CD4-positive, alpha-beta T cell treated with Interleukin-17A for 4 hours (primary cell): ENCODE measurements around the gene SLC36A3.
"Not testable (repeated sequence)": the region's sequence is repeated elsewhere in the genome, so short reads cannot be mapped to it uniquely, and the experiment has no call there.

Experiments used
- DNase-seq: peaks from one replicate; pipeline ENCODE4 v3.0.0-alpha.2; 2020; ENCODE audit warnings: mixed read lengths

SLC36A3 gene

DNA sequence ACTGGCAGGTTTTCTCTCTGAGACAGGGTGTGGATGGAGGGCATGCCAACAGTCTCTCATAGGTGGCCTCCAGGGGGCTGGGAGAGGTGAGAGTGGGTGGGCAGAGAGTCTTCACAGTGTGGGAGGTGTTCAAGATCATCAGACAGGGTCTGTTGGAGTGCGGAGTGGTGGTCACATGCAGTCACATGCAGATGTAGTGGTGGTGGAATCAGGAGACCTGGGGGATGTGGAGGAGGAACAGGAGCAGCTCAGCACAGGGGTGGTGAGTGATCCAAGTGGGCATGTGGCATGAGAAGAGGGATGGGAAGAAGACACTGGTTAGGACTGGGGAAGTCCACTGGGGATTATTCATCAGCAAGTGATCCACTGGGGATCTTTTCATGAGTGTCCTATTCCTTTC is 44.8 kb downstream of the SLC36A3 start:
- DNase-seq: no peak

- DNase-seq: no peak
Observed at GRCh38 chr5:151258201-151258611, 45.4 kb downstream of the SLC36A3 start.

DNA sequence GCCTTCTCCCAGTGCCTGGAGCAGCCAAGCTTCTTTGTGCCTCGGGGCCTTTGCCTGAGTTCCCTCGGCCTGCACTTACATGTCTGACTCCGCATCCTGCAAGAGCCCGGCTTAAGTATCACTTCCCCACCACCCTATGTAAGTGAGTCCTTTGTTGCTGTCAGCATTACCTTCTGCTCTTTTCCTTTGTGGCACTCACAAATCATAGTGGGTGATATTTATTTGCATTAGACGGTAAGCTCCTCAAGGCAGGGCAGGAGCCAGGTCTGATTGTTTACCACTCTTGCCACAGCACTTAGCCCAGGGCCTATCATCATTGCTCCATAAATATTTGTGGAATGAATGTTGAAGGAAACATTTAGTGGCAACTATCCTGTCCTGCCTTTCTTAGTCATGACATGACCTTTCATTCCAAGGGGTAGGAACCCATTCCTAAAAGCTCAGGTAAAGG is 45.8 kb downstream of the SLC36A3 start:
- no peak for DNase-seq

DNA sequence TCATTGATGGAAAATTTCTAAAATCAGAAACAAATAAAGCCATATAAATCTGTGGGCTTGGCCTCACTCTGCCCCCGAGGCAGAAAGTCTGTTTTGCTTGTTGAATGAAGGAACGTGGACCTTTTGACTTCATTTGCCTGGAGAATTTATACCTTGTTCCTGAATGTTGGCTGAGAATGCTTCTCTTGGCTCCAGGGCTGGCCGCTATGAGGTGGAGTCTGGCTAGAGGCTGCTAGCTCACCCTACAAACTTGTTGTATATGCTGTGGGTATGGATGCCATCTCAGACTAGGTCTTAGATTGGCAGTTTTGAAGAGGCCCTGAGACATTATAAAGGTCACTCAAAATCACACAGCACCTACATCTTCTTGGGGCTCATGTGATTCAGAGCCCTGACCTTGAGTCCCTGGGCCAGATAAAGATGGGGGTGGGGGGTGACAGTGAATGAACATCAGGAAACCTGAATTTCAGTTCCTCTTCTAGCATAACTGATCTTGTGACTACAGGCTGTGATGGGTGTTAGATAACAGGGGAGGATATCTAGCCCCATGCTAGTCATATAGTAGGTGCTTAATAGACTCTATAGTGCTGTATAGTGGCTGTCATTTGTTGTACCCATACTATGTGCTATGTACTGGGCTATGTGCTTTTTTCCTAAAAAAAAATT is 47.8 kb downstream of the SLC36A3 start:
- no peak for DNase-seq

GRCh38 chr5:151254990-151255389 is 48.6 kb downstream of the SLC36A3 start:
- not testable (repeated sequence) for DNase-seq

DNA sequence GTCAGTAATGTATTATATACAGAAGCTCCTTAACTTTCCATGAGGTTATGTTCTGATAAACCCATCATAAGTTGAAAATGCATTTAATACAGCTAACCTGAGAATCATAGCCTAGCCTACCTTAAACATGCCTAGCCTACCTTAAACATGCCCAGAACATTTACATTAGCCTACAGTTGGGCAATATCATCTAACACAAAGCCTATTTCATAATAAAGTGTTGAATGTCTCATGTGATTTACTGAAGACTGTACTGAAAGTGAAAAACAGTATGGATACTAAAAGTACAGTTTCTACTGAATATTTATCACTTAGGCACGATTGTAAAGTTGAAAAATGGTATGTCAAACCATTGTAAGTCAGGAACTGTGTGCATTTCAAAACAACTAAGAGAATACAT is 49.0 kb downstream of the SLC36A3 start:
- no peak for DNase-seq

DNA sequence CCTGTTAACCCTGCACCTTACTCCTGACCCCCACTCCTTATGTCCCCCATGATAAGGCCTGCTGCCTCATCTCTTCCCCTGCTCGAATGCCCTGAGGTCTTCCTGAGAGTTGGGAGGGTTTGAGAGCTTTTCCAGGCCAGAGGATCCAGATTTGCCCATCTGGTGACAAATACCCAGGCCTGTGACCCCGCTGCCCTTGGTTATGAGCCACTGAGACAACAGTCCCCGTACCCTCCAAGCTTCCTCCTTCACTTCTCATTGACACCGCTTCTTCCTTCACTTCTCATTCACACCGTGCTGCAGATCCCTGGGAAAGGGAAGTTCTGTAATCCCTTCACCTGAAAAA is 50.0 kb downstream of the SLC36A3 start:
- DNase-seq: no peak

GRCh38 chr5:151252762-151253604 is 50.6 kb downstream of the SLC36A3 start, which contains the start of gene GM2A:
Gene GM2A, plus strand, starts transcription at chr5:151253185. Its CDS starts 32 bp downstream, at chr5:151253217.
- peak; percentile 99 for DNase-seq

DNA sequence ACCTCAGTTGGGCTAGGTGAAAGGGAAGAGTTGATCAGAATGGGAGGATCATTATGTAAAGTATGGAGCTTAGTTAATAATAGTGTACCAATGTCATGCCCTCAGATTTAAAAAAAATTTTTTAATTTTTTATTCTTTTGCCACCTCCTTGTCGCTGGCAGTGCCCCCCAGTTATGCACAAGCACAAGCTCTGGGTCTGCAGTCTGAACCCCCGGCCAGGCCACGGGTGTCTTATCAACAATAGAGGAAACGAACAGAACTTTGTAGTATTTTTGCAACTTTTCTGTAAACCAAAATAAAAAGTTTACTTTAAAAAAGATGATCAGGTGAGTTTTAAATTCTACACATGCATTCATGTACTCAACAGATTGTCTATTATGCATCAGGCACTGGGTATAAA is 51.9 kb downstream of the SLC36A3 start:
- DNase-seq: no peak

DNA sequence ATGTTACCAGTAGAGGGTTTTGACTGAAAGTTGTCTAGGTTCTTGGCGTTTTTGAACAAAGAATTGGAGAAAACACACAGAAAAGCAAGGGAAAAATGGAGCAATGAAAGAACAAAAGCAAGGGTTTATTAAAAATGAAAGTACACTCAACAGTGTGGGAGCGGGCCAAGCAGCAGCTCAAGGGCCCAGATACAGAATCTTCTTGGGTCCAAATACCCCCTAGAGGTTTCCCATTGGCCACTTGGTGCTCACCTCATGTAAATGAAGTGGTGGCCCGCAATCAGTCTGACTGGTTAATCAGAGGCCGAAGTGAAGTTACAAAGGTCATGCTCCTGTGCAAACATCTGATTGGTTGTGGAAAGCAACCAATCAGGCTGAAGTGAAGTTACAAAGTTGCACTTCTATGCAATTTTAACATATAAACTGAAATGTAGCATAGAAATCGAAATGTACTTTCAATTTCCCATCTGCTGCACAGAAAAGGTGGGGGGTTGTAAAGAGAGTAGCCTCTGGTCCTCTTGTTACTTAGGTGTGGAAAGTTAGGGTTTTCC is 52.5 kb downstream of the SLC36A3 start:
- no peak for DNase-seq

DNA sequence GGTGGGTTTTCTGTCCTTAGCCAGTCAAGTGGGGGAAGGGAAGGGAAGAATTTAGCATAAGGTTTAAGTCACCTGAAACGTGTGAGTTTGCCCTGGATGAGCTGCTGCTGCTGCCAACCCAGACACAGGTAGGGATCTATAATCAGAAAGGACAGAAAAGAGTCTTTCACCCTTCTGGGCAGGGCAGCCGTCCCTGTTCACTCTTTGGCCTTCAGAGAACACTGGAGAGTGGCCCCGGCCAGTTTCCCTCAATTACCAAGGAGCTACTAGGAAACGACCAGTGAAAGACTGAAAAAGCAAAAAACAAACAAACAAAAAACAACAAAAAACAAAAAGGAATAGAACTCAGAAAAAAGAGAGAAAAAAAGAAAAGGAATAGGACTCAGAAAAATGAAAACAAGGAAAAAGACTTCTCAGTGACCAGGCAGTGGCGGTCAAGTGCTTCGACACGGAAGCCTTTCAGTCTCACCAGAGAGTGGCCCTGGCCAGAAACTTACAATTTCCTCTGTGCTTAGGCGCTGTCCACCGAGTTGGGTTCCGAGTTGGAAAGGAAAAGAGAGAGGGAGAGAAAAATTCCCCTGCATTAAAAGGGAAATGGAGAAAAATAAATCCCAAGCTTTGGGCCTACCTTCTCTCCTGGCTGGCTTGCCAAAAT is 53.1 kb downstream of the SLC36A3 start:
- DNase-seq: no peak

GRCh38 chr5:151249281-151249680 is 54.3 kb downstream of the SLC36A3 start:
- DNase-seq: no peak

DNA sequence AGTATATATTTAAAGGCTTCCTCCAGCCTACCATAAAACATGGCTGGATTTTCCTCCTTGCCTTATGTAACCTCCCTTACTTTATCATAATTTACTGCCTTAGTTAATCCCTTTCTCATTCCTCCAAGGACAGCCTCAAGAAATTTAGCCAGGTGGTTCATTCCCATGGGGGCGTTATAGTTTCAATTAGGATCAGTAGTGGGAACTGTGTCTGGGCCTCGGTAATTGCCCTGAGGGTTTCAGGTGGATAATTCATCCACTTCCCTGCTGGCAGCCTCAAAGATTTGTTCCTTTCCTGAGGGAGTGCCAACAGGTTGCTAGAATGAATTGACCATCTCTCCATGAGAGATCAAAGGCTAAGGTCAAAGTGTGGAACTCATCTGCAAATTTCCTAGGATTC is 54.9 kb downstream of the SLC36A3 start:
- no peak for DNase-seq

- DNase-seq: no peak
Observed at GRCh38 chr5:151245680-151246219, 57.8 kb downstream of the SLC36A3 start.

GRCh38 chr5:151244206-151244605 is 59.4 kb downstream of the SLC36A3 start:
- DNase-seq: no peak

- peak; percentile 19 for DNase-seq
Observed at GRCh38 chr5:151243564-151243963, 60.0 kb downstream of the SLC36A3 start.

- no peak for DNase-seq
Observed at GRCh38 chr5:151243127-151243526, 60.4 kb downstream of the SLC36A3 start.

GRCh38 chr5:151240924-151241635 is 62.5 kb downstream of the SLC36A3 start:
- no peak for DNase-seq

- not testable (repeated sequence) for DNase-seq
Observed at GRCh38 chr5:151240268-151240835, 63.2 kb downstream of the SLC36A3 start.

DNA sequence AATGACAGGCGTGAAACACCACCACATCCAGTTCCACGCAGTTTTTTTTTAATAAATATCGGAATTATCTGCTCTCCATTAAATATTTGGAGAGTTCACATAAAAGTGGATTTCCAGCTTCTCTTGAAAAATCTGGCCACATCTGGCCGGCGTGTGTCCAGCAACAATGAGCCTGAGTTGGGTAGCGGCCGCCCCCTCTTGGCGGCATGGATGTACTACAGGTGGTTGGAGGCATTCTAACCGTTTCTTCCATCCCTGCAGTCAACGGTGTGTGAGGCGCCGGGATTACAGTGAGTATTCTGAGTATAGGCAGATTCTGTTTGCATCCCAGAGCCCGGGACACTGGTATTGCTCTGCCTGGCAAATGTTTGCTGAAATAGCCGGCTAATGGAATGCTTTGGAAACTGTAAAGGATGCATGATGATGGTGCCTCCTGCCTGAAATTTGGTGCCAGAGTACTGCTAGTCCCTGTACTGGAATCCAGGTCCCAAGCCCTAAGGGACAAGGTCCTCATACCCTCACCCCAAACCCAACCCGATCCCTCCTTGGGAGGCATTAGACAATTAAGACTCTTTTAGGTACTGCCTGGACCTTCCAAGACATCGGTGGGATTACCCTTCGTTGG is 64.2 kb downstream of the SLC36A3 start:
- peak; percentile 74 for DNase-seq

DNA sequence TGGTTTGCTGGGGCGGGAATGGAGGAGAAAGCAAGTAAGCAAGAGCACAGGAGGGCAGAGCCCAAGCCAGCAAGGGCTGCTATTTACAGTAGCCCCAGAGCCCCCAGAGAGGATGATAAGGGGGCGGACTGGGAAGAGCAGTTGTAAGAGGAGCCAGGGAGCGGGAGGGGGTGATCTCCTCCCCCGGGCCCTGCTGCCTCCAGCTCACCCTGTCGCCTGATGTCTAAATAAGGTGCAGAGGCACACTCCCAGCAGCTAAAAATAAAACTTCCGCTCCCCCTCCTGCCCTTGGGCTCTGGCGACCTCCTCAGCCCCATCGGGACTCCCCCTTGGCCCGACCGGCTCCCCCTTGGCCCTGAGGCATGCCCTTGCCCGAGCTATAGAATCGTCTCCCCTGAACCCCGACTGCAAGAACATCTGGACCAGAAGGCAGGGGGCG is 65.2 kb downstream of the SLC36A3 start:
- DNase-seq: no peak
